ENCODE results near the gene SLC26A8.

SLC26A8 gene, protein sequence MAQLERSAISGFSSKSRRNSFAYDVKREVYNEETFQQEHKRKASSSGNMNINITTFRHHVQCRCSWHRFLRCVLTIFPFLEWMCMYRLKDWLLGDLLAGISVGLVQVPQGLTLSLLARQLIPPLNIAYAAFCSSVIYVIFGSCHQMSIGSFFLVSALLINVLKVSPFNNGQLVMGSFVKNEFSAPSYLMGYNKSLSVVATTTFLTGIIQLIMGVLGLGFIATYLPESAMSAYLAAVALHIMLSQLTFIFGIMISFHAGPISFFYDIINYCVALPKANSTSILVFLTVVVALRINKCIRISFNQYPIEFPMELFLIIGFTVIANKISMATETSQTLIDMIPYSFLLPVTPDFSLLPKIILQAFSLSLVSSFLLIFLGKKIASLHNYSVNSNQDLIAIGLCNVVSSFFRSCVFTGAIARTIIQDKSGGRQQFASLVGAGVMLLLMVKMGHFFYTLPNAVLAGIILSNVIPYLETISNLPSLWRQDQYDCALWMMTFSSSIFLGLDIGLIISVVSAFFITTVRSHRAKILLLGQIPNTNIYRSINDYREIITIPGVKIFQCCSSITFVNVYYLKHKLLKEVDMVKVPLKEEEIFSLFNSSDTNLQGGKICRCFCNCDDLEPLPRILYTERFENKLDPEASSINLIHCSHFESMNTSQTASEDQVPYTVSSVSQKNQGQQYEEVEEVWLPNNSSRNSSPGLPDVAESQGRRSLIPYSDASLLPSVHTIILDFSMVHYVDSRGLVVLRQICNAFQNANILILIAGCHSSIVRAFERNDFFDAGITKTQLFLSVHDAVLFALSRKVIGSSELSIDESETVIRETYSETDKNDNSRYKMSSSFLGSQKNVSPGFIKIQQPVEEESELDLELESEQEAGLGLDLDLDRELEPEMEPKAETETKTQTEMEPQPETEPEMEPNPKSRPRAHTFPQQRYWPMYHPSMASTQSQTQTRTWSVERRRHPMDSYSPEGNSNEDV

GRCh38 chr6:36023996-36024795 lies at the start of gene SLC26A8:
Gene SLC26A8, minus strand, starts transcription at chr6:36024641. Its CDS starts 4,934 bp downstream, at chr6:36019707.
- DNase-seq = no peak

DNA sequence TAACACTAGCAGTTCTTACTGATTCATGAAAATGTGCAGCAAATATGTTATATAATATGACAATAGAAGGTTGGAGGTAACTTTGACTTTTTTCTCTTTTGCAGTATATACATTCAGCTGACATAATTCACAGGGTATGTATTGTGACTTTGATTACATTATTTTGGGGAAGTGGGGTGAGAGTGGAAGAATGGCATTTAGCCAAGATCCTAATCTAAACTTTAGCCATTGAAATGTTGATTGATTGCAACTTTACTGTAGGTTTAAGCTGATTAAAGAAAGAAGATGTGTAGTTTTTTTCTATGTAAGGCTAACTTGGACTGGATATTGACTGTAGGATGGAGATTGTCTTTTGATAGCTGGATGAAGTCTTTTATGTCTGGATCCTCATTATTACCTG lies 49.1 kb upstream of the SLC26A8 start:
- DNase-seq = no peak

DNA sequence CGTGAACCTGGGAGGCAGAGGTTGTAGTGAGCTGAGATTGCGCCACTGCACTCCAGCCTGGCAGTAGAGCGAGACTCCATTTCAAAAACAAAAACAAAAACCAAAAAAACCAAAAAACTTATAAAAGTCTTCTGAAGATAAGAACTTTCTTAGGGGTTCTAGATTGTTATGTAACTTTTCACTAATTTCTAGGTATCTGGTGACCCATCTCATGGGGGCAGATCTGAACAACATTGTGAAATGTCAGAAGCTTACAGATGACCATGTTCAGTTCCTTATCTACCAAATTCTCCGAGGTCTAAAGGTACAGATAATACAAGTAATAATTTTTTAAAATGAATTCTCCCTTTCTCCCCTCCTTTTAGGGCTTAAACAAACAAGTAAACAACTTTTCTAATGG lies 48.2 kb upstream of the SLC26A8 start:
- no peak for DNase-seq

DNA sequence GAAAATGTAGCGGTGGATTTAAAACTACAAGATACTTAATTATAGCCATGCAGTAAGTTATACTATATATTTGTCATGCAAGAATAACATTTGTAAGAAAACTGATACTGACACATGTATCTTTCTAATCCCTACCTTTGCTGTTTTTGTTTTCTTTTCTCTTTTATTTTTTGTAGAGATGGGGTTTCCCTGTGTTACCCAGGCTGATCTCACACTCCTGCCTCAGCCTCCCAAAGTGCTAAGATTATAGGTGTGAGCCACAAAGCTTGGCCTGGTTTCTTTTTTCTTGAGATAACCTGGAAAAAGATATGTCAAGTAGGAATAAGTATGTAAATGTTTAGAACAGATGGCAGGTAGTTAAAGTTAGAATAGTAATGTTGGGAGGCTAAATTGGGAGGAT lies 47.3 kb upstream of the SLC26A8 start:
- no peak for DNase-seq

DNA sequence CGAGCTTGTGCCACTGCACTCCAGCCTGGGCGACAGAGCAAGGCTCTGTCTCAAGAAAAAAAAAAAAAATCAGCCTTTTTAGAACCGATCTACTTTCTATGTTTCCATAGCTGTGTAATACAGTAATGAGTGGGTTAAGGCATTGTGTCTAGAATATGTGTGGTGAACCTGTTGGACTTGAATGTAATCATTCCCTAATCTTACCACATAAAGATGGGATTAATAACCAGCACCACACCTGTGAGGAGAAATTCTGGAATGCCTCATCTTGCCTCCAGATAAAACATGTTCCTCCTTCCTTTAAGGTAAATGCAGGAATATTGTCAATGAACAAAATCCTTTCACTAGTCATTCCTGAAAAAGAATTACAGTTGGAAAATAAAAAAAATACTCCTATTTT lies 46.8 kb upstream of the SLC26A8 start:
- DNase-seq = no peak

DNA sequence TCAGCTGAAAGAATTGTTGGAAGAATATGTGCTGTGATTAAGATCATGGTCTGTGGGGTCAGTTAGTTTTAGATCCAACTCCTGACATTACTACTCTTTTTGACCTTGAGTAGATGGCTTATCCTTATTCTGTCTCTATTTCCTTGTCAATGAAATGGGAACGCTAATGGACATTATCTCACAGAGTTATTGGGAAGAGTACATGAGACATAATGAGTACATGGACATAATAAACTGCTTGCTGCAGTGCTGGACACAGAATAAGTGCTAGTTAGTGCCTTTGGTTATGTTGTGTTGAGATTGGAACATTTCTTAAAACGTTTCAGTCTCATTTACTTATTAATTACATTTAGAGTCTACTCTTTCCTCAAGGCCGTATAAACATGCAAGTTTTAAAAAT lies 45.8 kb upstream of the SLC26A8 start:
- DNase-seq = no peak

GRCh38 chr6:36069573-36069972 lies 45.1 kb upstream of the SLC26A8 start:
- no peak for DNase-seq

DNA sequence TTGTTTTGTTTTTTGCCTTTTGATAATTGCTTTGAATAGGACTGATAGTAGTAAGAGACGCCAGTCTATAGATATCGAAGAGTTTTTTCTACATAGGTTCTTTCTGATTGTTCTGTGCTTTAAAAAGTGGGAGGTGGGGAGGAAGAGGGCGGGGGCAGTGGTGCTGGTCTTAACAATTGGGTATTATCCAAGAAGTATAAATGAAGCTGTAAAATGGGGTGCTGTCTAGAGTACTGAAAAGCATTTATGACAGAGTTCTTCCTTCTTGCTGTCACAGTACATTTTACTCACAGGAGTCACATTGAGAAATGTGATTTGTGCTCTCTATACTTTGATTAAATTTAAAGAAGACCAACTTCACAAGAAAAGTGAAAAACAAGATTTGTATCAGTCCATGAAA lies 44.1 kb upstream of the SLC26A8 start:
- no peak for DNase-seq

DNA sequence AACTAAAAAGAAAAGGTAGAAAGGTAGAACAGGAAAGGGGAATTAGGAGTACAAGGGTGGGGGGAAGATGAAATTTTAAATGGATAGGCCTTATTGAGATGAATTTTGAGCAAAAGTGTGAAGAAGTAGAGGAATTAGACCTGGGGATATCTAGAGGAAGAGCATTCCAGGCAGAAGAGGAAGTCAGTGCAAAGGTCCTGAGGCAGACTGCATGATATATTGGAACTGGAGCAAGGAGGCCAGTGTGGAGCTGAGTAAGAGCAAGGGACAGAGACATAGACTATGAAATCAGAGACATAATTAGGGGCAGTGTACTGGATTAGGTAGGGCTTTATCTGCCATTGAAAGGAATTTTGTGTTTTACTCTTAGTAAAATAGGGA lies 43.6 kb upstream of the SLC26A8 start:
- no peak for DNase-seq

- no peak for DNase-seq
Measured at GRCh38 chr6:36067374-36068011, 43.1 kb upstream of the SLC26A8 start.

GRCh38 chr6:36066817-36067216 lies 42.4 kb upstream of the SLC26A8 start:
- DNase-seq = no peak

GRCh38 chr6:36065916-36066315 lies 41.5 kb upstream of the SLC26A8 start:
- DNase-seq = no peak

DNA sequence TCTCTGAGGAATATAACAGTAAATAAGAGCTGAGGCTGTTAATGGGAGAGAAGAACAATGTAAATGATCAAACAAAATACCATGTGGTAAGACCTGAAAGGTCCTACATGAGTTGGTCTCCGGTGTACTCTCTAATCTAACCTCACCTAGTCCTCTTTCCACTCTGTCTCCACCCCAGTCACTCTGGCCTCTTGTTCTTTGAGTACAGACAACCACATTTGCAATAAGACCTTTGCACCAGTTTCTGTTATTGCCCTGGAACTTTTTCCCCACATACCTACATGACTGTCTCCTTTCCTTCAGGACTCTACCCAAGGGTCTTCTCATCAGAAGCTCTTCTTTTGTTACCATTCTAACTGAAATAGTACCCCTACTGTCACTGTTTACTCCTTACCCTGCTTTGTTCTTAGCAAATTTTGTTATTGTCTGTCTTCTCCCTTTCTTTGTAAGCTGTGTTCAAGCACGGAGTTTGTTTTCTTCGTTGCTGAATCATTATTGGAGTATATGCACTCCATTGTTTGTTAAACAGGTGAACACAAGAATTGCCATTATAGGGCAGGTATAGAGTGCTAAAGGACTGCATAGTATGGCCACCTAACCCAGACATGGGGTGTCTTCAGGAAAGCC lies 40.4 kb upstream of the SLC26A8 start:
- no peak for DNase-seq

DNA sequence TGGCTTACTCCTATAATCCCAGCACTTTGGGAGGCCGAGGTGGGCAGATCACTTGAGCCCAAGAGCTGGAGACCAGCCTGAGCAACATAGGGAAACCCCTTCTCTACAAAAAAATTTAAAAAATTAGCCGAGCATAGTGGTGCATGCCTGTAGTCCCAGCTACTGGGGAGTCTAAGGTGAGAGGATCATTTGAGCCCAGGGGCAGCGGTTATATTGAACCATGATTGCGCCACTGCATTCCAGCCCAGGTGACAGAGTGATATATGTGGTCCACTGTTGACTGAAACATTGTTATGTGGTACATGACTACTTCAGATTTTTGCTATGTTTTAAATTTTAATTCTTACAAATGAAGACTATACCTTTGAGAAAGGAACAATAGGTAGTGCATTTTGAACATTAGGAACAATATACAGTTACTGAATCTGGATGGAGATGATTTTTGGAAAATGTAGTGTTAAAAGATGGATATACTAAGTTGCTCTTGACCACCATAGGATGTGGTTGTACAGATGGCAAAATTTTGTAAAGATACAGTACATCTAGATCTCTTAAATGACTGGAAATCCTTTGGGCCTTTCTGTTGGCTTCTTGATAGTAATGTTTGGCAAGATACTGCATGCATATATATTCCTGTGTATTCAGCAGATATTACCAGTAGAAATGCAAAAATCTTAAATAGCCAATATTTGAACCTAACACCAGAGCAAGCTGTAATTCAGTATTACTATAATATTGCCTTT lies 39.0 kb upstream of the SLC26A8 start:
- no peak for DNase-seq

GRCh38 chr6:36062247-36062646 lies 37.8 kb upstream of the SLC26A8 start:
- no peak for DNase-seq

GRCh38 chr6:36061236-36061635 lies 36.8 kb upstream of the SLC26A8 start:
- DNase-seq = no peak

DNA sequence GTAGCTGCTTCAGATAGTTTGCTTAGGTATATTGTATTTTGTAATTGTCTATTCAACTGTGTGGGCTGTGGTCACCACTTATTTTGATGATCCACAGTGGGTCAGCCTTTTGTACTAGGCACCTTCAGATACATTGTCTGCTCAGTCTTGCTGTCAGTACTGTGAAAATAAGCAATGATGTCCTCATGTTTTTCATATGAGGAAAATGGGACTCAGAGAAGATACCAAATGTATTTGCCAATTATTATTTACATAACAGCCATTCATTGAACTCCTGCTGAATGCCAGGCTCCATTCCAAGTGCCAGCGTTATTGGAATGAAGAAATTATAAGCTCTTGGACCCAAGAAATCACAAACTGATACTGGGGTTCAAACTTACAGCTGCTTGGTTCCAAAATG lies 31.7 kb upstream of the SLC26A8 start:
- no peak for DNase-seq

DNA sequence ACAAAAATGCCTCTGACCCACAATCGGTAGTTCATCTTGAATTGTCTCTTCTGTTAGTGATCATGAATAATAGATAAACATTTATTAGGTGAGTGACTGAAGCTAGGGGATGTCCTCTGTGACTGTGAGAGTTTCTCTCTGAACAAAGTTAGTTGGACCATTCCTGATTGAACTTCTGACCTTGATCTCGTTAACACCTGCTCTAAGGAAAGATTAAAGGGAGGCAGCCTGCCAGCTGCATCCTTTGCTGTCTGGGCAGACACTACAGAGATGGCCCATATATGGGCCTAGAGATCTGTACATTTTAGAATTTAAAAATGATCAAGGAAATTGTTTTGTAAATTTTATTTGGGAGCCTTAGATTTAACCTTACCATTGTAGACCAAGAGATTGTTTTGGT lies 30.5 kb upstream of the SLC26A8 start:
- no peak for DNase-seq

- no peak for DNase-seq
Measured at GRCh38 chr6:36054415-36054814, 30.0 kb upstream of the SLC26A8 start.

- DNase-seq = no peak
Measured at GRCh38 chr6:36053878-36054277, 29.4 kb upstream of the SLC26A8 start.

- DNase-seq = no peak
Measured at GRCh38 chr6:36052097-36052496, 27.7 kb upstream of the SLC26A8 start.
